HepG2 (cell line): ENCODE results near the gene YIPF2. TPM values are rescaled to one million over a fixed set of nuclear protein-coding genes. Genes with fewer than 3 reads are reported as not detected.

Source experiments
- ATAC-seq: fragments of 200-7000 bp; cut with Tn5 transposase; 3 replicates; pipeline ENCODE4 v1.9.1; 2020; ENCODE audit warnings: mild to moderate bottlenecking, moderate library complexity
- BruUV-seq: library from RNA; stranded (reverse); fragments of 400-500 nt; replicated peaks from 2 replicates; lab custom pipeline; 2021; lab: Mats Ljungman, UMichigan
- CTCF ChIA-PET: fragments of 300-600 bp; formaldehyde crosslinking; extraction: SDS; loops from one replicate; lab custom pipeline; 2021; ENCODE audit warnings: low total read pairs, inconsistent platforms, low intra/inter-chr PET ratio; lab: Yijun Ruan, JAX
- POLR2A ChIA-PET: fragments of 350-600 bp; sonication (Branson Sonifier 250); formaldehyde crosslinking; loops from one replicate; lab custom pipeline; 2020; ENCODE audit warnings: antibody characterized with exemption, inconsistent platforms; lab: Yijun Ruan, JAX
- DNase-seq: peaks from one replicate; pipeline ENCODE4 v3.0.0-alpha.2; 2015; ENCODE audit warnings: low spot score
- FAIRE-seq: peaks from 3 replicates; lab custom pipeline; 2011; peaks lifted over from hg19 to GRCh38; lab: Jason Lieb, UNC
- H2AFZ ChIP-seq: one replicate; pipeline ENCODE4 v1.6.1; 2011; ENCODE audit warnings: low read length, inconsistent platforms
- H3K27ac ChIP-seq: fragments of 300-600 bp; 3 replicates; pipeline ENCODE4 v1.8.0; 2011; ENCODE audit warnings: mixed run types, mild to moderate bottlenecking, mixed read lengths, low read length, inconsistent platforms; ENCODE audit not compliant: insufficient read depth; ENCODE audit errors: extremely low read length
- H3K27me3 ChIP-seq, 2 experiments: fragments of 200-600 bp in 1 of 2; 2 replicates in 1 of 2; 3 replicates in 1 of 2; pipeline versions ENCODE4 v1.6.0 to v1.8.0; 2011; ENCODE audit warnings: low read length in 2 of 2, mild to moderate bottlenecking in 2 of 2, moderate library complexity in 2 of 2, inconsistent platforms in 1 of 2; ENCODE audit not compliant: insufficient read depth in 2 of 2, control insufficient read depth in 1 of 2
- H3K36me3 ChIP-seq, 2 experiments: fragments of 200-600 bp in 1 of 2; replicated peaks in 1 of 2; 2 replicates in 1 of 2; 3 replicates in 1 of 2; pipeline versions ENCODE4 v1.5.1 to v1.8.0; 2011; ENCODE audit warnings: low read length in 2 of 2, inconsistent platforms in 1 of 2; ENCODE audit not compliant: insufficient read depth in 2 of 2, control insufficient read depth in 1 of 2
- H3K4me1 ChIP-seq: 2 replicates; pipeline ENCODE4 v1.5.1; 2012; ENCODE audit warnings: low read length, inconsistent platforms; ENCODE audit not compliant: insufficient read depth
- H3K4me2 ChIP-seq: 2 replicates; pipeline ENCODE4 v1.6.0; 2011; ENCODE audit warnings: low read depth, low read length, inconsistent platforms
- H3K4me3 ChIP-seq, 3 experiments: fragments of 200-600 bp in 1 of 3; sonication (generic), shearing (Covaris generic) in 1 of 3; replicated peaks in 1 of 3; 2 replicates each; pipeline ENCODE4 v1.5.1; 2011 to 2016; ENCODE audit warnings: low read length in 3 of 3, inconsistent platforms in 2 of 3, low read depth in 2 of 3, mild to moderate bottlenecking in 2 of 3, control low read depth in 1 of 3, mixed read lengths in 1 of 3; ENCODE audit not compliant: insufficient read depth in 1 of 3
- H3K79me2 ChIP-seq: one replicate; pipeline ENCODE4 v1.6.1; 2011; ENCODE audit warnings: low read length, inconsistent platforms; ENCODE audit not compliant: insufficient read depth
- H3K9ac ChIP-seq: 2 replicates; pipeline ENCODE4 v1.6.0; 2011; ENCODE audit warnings: mild to moderate bottlenecking, low read depth, low read length, inconsistent platforms; ENCODE audit not compliant: insufficient read depth
- H3K9me3 ChIP-seq: 2 replicates; pipeline ENCODE4 v1.5.1; 2012; ENCODE audit warnings: mild to moderate bottlenecking, low read length
- H4K20me1 ChIP-seq: 2 replicates; pipeline ENCODE4 v1.6.0; 2011; ENCODE audit warnings: inconsistent platforms, mild to moderate bottlenecking, low read length, moderate library complexity; ENCODE audit not compliant: insufficient read depth
- CBFB ChIP-seq: sonication (generic); formaldehyde crosslinking; IDR thresholded peaks from 2 replicates; pipeline ENCODE4 v1.4.0; 2020; ENCODE audit warnings: missing genetic modification reagents
- GABPA ChIP-seq, 2 experiments: IDR thresholded peaks; 2 replicates each; pipeline ENCODE4 v1.6.1; 2011 to 2016; ENCODE audit warnings: low read depth in 2 of 2, low read length in 1 of 2, missing biosample characterization in 1 of 2, missing genetic modification characterization in 1 of 2
- GPN1 ChIP-seq: sonication (generic); formaldehyde crosslinking; IDR thresholded peaks from 2 replicates; pipeline ENCODE4 v1.5.1; 2020; ENCODE audit warnings: missing genetic modification reagents, borderline replicate concordance
- JUND ChIP-seq: sonication (generic); formaldehyde crosslinking; IDR thresholded peaks from 2 replicates; pipeline ENCODE4 v1.8.0; 2022; ENCODE audit warnings: mild to moderate bottlenecking, missing genetic modification reagents
- MAF1 ChIP-seq: sonication (generic); formaldehyde crosslinking; IDR thresholded peaks from 2 replicates; pipeline ENCODE4 v1.5.0; 2020; ENCODE audit warnings: missing genetic modification reagents, borderline replicate concordance
- ZNF20 ChIP-seq: sonication (generic); formaldehyde crosslinking; IDR thresholded peaks from 2 replicates; pipeline ENCODE4 v1.4.0; 2020; ENCODE audit warnings: mild to moderate bottlenecking, moderate library complexity, missing genetic modification reagents
- ZNF841 ChIP-seq: sonication (generic); formaldehyde crosslinking; IDR thresholded peaks from 2 replicates; pipeline ENCODE4 v1.8.1; 2023; ENCODE audit warnings: missing genetic modification reagents, borderline replicate concordance
- WGBS: methylation state at CpG from one replicate; pipeline ENCODE4 v1.1.6; 2017; ENCODE audit warnings: low lambda C conversion rate; 5-methylcytosine and 5-hydroxymethylcytosine counted together
- in situ Hi-C: cut with HindIII; loops from 2 replicates; pipeline ENCODE4 v1.10.0; 2017; ENCODE audit warnings: low pct_unique_long_range_greater_than_20kb; ENCODE audit not compliant: extremely low pct_ligation_motif_present
- intact Hi-C: fragments of 100-400 bp; cut with micrococcal nuclease; formaldehyde crosslinking; loops from one replicate; pipeline ENCODE4 v1.10.0; 2022; ENCODE audit not compliant: unreplicated experiment
- polyA plus RNA-seq, 8 experiments: library from polyadenylated mRNA; depleted of rRNA in 3 of 8; stranded (reverse) in 7 of 8; unstranded in 1 of 8; fragments of >200 nt; fragmentation: Illumina TruSeq in 4 of 8; extraction: Trizol in 4 of 8; gene quantifications; 2 replicates each; pipeline versions ENCODE4 v1.2.1 to v1.2.3, GENCODE V29; 2011 to 2016; ENCODE audit warnings: low read depth in 4 of 8, missing spikeins in 1 of 8, mixed read lengths in 1 of 8; ENCODE audit not compliant: insufficient read depth in 1 of 8
- total RNA-seq, 5 experiments: library from RNA; depleted of rRNA; stranded (reverse); fragments of >200 nt; fragmentation: Illumina TruSeq; extraction: Trizol; gene quantifications; 2 replicates each; pipeline ENCODE4 v1.2.3, GENCODE V29; 2016; ENCODE audit warnings: low read depth in 1 of 5
- TF ChIP-seq, protein P1 (sequence below): sonication (generic); formaldehyde crosslinking; IDR thresholded peaks from 2 replicates; pipeline ENCODE4 v1.4.0; 2020; ENCODE audit warnings: missing genetic modification reagents

The YIPF2 gene
- total and polyA plus RNA-seq, 2 of the 13 experiments (the other 11 are each of a cell fraction or from before 2014, with no cell fraction given): 37.3 to 53.2 TPM

DNA sequence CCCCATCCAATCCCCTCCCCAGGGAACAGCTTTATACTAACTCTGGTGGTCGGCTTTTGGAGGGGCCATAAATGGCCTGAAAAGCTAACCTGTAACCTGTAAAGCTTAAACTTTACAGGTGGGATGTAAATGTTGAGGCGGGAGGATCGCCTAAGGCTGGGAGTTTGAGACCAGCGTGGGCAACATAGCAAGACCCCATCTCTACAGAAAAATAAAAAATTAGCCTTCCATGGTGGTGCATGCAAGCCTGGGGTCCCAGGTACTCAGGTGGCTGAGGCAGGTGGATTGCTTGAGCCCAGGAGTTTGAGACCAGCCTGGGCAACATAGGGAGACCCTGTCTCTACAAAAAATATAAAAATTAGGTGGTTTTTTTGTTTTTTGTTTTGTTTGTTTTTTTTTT is 38.6 kb downstream of the YIPF2 start:
- Histone ChIP-seq H2AFZ (no peak overlapping the region), H3K9me3 (no peaks in the 10 kb centered on the region), H3K4me3 (no peak overlapping the region), H3K4me1 (no peaks in the 10 kb centered on the region), H4K20me1 (peaks cover 8% of the 10 kb centered on the region), H3K9ac (no peak overlapping the region), H3K27me3 (no peaks in the 10 kb centered on the region), H3K4me2 (no peak overlapping the region), H3K79me2 (peaks cover 26% of the 10 kb centered on the region), H3K36me3 (peaks cover 0 to 5% of the 10 kb centered on the region in 2 experiments; a peak in 3 of 5 replicates), H3K27ac (no peak overlapping the region)
- WGBS: 100% methylated on average over 4 of the region's 4 CpGs
- ChIA-PET POLR2A (no interaction called here), CTCF (no interaction called here)
- ATAC-seq (no peak), DNase-seq (no peak), FAIRE-seq (no peak)
- TF ChIP-seq, protein P1, sequence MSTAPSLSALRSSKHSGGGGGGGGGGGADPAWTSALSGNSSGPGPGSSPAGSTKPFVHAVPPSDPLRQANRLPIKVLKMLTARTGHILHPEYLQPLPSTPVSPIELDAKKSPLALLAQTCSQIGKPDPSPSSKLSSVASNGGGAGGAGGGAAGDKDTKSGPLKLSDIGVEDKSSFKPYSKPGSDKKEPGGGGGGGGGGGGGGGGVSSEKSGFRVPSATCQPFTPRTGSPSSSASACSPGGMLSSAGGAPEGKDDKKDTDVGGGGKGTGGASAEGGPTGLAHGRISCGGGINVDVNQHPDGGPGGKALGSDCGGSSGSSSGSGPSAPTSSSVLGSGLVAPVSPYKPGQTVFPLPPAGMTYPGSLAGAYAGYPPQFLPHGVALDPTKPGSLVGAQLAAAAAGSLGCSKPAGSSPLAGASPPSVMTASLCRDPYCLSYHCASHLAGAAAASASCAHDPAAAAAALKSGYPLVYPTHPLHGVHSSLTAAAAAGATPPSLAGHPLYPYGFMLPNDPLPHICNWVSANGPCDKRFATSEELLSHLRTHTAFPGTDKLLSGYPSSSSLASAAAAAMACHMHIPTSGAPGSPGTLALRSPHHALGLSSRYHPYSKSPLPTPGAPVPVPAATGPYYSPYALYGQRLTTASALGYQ (CRISPR knock-in tag): no peak
- TF ChIP-seq CBFB (CRISPR knock-in tag): no peak
- TF ChIP-seq GPN1 (CRISPR knock-in tag): no peak
- no peak for TF ChIP-seq ZNF841 (CRISPR knock-in tag)
- TF ChIP-seq MAF1 (CRISPR knock-in tag): no peak
- no peak for TF ChIP-seq ZNF20 (CRISPR knock-in tag)
- TF ChIP-seq JUND (CRISPR knock-in tag): no peak
- no peak for TF ChIP-seq GABPA (IDR thresholded peaks at IDR 0.05; ENCODE audit: low read depth, low read length)
- no peak for TF ChIP-seq GABPA (CRISPR knock-in tag; IDR thresholded peaks at IDR 0.05; ENCODE audit: low read depth)
- in situ Hi-C loops: no loop called here
- BruUV-seq: no TSS peak
- intact Hi-C loops: no loop called here
